Urinary bladder (tissue), 4 donors: ENCODE results near the gene SPATA3. TPM values are rescaled to one million over a fixed set of nuclear protein-coding genes. Genes with fewer than 3 reads are reported as not detected.
"Not testable (repeated sequence)": the region's sequence is repeated elsewhere in the genome, so short reads cannot be mapped to it uniquely, and the experiment has no call there.

Experiments
- DNase-seq: peaks from one replicate; pipeline ENCODE4 v3.0.0-alpha.2; 2015; ENCODE audit errors: extremely low spot score
- H3K27ac ChIP-seq: one replicate; pipeline ENCODE4 v1.5.1; 2013; ENCODE audit warnings: low read depth, mild to moderate bottlenecking, moderate library complexity
- H3K36me3 ChIP-seq: one replicate; pipeline ENCODE4 v1.6.1; 2013; ENCODE audit warnings: mild to moderate bottlenecking, moderate library complexity; ENCODE audit not compliant: insufficient read depth
- H3K4me1 ChIP-seq: one replicate; pipeline ENCODE4 v1.6.1; 2013; ENCODE audit warnings: mild to moderate bottlenecking, moderate library complexity; ENCODE audit not compliant: insufficient read depth
- H3K4me3 ChIP-seq: one replicate; pipeline ENCODE4 v1.5.1; 2013; ENCODE audit warnings: low read depth, low read length
- WGBS: extraction: QIAGEN DNeasy Blood & Tissue Kit; methylation state at CpG from one replicate; pipeline ENCODE4 v1.1.7; 2013; 5-methylcytosine and 5-hydroxymethylcytosine counted together
- polyA plus RNA-seq: library from polyadenylated mRNA; stranded (reverse); fragments of 200-250 nt; gene quantifications from one replicate; pipeline ENCODE4 v1.2.3, GENCODE V29; 2013
- total RNA-seq: library from RNA; depleted of rRNA; stranded (reverse); fragments of >200 nt; gene quantifications from one replicate; pipeline ENCODE4 v1.2.3, GENCODE V29; 2014
- donor health status: healthy with polysubstance abuse.
- donor health status: healthy.

The SPATA3 gene
- total and polyA plus RNA-seq, 2 donors: not detected

DNA sequence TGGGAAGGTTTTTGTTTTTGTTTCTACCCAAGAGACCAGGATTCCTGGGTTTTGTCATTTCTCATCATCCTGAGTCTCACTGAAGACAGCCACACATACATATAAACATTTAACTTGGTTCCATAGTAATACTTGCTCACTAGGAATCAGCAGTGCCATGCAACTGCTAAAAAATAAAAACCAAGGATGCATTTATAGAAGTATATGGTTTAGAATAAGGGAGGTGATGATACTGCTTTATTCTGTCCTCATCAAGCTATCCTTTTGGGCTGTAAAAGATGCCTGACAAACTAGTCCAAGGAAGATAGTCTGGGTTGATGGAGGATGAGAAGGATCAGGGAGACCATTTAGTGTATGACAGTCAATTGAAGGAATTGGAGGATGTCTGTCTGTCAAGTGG, 740 bp downstream of the SPATA3 start:
- Histone ChIP-seq H3K4me3 (no peak overlapping the region), H3K36me3 (no peaks in the 10 kb centered on the region), H3K27ac (no peak overlapping the region), H3K4me1 (no peaks in the 10 kb centered on the region)
- no peak for DNase-seq

DNA sequence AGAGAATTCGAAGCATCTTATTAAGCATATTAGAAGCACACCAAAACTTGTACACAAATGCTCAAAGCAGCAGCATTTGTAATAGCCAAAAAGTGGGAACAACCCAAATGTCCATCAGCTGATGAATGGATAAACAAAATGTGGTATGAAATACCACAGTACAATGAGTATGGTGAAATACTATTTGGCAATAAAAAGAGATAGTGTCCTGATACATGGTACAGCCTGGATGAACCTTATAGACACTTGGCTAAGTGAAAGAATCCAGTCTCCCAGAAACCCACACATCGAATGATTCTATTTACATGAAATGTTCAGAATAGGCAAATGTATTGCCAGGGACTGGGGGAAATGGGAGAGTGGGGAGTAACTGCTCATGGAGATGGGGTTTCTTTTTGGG, 3.0 kb downstream of the SPATA3 start:
- H3K4me3 ChIP-seq: no peak overlapping the region
- no peaks in the 10 kb centered on the region for H3K4me1 ChIP-seq
- H3K27ac ChIP-seq: no peak overlapping the region
- 86% methylated on average over 2 of the region's 2 CpGs for WGBS
- DNase-seq: no peak
- no peaks in the 10 kb centered on the region for H3K36me3 ChIP-seq

DNA sequence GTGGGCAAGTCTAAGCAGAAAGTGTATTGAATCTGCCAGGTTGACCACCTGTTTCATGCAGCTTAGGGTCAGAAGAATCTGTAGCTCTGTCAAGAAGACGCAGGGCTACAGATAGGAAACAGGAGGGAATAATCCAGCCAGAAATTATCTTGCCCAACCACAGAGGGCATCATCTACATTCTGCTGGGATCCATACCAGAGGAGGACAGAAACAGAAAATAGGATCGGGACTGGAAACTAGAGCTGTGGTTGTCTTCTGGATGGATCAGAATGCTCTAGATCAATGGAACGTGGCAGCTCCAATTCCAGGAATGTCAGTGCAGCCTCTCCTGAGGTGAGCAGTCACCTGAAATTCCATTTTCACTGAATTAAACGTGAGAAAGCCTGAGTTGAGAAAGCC, 3.6 kb downstream of the SPATA3 start:
- Histone ChIP-seq H3K36me3 (no peaks in the 10 kb centered on the region), H3K27ac (no peak overlapping the region), H3K4me1 (no peaks in the 10 kb centered on the region), H3K4me3 (no peak overlapping the region)
- DNase-seq: no peak
- 59% methylated on average over 4 of the region's 4 CpGs for WGBS

- Histone ChIP-seq H3K27ac (no peak overlapping the region), H3K36me3 (no peaks in the 10 kb centered on the region), H3K4me3 (no peak overlapping the region), H3K4me1 (no peaks in the 10 kb centered on the region)
- DNase-seq: no peak
- WGBS: 58% methylated on average over 24 of the region's 24 CpGs
These were observed 4.4 kb downstream of the SPATA3 start for GRCh38 chr2:231000211-231000904.

DNA sequence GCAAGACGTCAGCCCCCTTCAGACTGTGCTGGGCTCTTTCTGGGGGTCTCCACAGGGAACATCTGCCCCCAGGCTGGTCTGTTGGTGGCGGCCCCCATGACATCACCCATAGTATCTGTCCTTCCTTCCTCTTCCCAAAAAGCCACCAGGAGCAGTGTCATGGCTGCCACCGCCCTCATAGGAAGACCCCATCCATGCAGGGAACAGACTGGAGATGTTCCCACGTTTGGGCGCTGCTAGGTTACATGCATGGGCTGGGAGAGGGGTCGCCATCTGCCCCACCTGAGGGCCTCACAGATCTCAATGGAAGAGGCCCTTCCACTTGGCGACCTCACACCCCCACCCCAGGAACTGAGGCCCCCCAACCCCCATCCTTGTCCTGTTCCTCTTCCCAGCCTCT, 5.1 kb downstream of the SPATA3 start:
- 83% methylated on average over 7 of the region's 7 CpGs for WGBS
- no peaks in the 10 kb centered on the region for H3K36me3 ChIP-seq
- no peak for DNase-seq

DNA sequence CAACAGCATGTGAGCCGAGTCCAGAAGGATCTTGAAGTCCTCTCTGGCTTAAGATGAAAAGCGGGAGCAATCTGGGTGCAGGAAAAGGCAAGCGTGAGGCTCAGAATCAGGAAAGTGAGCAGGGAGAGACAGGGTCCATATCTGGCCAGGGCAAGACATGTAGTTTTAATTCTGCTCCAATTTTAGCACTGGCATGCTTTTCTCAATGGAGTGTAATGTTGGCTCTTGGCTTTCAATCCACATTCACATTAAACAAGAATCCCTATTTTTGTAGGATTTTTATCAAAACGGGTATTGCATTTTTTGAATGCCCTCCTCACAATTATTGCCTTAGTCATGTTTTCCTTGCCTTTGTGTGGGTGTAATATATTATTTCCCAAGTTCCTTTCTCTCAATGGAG, 6.0 kb downstream of the SPATA3 start:
- Histone ChIP-seq H3K27ac (no peak overlapping the region), H3K4me1 (no peaks in the 10 kb centered on the region), H3K4me3 (no peak overlapping the region), H3K36me3 (no peaks in the 10 kb centered on the region)
- DNase-seq: no peak
- 72% methylated on average over 4 of the region's 4 CpGs for WGBS

More for the DNA sequence above, 5.1 kb downstream of the SPATA3 start:
- H3K4me1 ChIP-seq: no peaks in the 10 kb centered on the region
- no peak overlapping the region for H3K4me3 ChIP-seq
- H3K27ac ChIP-seq: no peak overlapping the region

DNA sequence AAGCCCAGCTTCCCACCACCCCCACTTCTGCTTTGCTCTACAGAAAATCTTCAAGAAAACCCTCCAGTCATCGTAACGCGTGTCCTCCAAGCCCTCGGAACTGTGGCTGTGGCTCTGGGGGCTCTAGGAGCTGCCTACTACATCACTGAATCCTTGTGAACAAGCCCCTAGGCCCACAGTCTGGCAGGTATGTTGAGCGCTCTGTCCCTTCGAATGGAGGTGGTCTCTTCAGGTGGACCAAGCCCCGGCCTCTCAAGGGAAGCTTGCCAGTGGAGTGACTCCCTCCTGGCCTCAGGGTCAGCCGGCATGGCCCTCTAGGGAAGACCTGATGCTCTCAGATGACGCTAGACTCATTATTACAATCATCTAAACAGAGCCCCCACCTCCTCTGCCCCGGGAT, 6.7 kb downstream of the SPATA3 start:
- no peak for DNase-seq
- H3K36me3 ChIP-seq: no peaks in the 10 kb centered on the region
- H3K4me1 ChIP-seq: no peaks in the 10 kb centered on the region
- 91% methylated on average over 10 of the region's 10 CpGs for WGBS
- no peak overlapping the region for H3K4me3 ChIP-seq
- no peak overlapping the region for H3K27ac ChIP-seq

DNA sequence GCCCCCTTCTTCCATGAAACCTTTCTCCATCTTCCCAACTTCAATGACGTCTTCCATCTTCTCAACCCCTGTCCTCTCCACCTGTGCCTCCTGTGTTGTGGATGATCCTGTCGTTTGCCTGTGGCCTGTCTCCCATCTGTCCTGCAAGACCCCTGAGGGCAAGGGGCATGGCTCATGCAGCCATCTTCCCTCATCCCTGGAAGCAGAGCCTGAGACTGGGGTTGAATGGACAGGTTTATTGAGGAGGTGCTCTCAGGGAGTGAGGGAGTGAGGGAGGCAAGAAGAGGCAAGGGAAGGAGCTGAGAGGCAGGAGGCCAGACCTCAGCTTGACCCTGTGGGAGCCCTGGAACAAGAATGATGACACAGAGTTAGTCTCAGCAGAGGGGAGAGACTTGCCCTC, 7.3 kb downstream of the SPATA3 start:
- H3K27ac ChIP-seq: no peak overlapping the region
- H3K36me3 ChIP-seq: no peaks in the 10 kb centered on the region
- 83% methylated on average over 2 of the region's 2 CpGs for WGBS
- no peak overlapping the region for H3K4me3 ChIP-seq
- DNase-seq: no peak
- H3K4me1 ChIP-seq: no peaks in the 10 kb centered on the region

- not testable (repeated sequence) for H3K27ac ChIP-seq, H3K36me3 ChIP-seq, DNase-seq, H3K4me3 ChIP-seq, H3K4me1 ChIP-seq
These were observed 9.0 kb downstream of the SPATA3 start for GRCh38 chr2:231004930-231005329.

DNA sequence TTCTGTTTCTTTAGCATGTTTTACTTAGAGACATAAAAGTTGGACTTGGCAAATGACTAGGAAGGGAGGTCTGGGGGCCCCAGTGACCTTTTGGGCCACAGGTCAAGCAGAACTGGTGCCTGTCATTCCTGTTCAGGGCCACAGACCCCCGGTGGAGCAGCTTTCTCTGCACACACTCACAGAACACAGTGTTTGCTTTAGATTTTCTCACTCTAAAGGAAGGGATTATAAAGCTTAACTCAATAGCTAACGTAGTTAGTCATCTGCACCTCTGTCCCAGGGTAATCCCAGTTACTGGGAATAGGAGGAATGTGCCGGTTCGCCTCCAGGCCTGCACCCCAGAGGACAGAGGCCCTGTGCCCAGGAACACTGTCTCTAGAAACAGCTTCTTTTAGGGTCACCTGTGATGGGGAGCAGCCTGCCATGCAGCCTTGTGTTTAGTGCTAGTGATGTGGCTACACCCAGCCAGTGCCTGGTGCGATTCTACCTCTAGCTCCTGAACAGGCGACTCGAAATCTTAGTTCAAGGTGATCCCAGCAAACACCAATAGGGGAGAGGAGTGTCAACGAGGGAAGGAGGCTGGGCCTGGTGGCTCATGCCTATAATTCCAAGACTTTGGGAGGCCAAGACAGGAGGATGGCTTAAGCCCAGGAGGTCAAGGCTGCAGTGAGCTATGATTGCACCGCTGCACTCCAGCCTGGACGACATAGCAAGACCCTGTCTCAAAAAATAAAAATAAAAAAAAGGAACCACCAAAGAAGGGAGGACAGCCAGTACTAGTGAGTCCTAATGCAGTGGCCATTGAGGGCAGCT, 11.6 kb downstream of the SPATA3 start:
- DNase-seq: no peak
- Histone ChIP-seq H3K36me3 (no peaks in the 10 kb centered on the region), H3K4me1 (no peaks in the 10 kb centered on the region), H3K4me3 (no peak overlapping the region), H3K27ac (no peak overlapping the region)
- 67% methylated on average over 10 of the region's 10 CpGs for WGBS

- H3K36me3 ChIP-seq: no peaks in the 10 kb centered on the region
- H3K4me1 ChIP-seq: no peaks in the 10 kb centered on the region
- no peak for DNase-seq
- no peak overlapping the region for H3K27ac ChIP-seq
- WGBS: 81% methylated on average over 6 of the region's 6 CpGs
- no peak overlapping the region for H3K4me3 ChIP-seq
These were observed 12.2 kb downstream of the SPATA3 start for GRCh38 chr2:231008131-231008530.

GRCh38 chr2:231009236-231009919, 13.5 kb downstream of the SPATA3 start:
- no peaks in the 10 kb centered on the region for H3K36me3 ChIP-seq
- WGBS: 59% methylated on average over 14 of the region's 14 CpGs
- no peak for DNase-seq
- no peak overlapping the region for H3K27ac ChIP-seq
- no peaks in the 10 kb centered on the region for H3K4me1 ChIP-seq
- H3K4me3 ChIP-seq: no peak overlapping the region

GRCh38 chr2:231010201-231010730, 14.3 kb downstream of the SPATA3 start:
- Histone ChIP-seq H3K4me1 (no peaks in the 10 kb centered on the region), H3K4me3 (no peak overlapping the region), H3K27ac (no peak overlapping the region), H3K36me3 (no peaks in the 10 kb centered on the region)
- 83% methylated on average over 2 of the region's 2 CpGs for WGBS
- DNase-seq: no peak

DNA sequence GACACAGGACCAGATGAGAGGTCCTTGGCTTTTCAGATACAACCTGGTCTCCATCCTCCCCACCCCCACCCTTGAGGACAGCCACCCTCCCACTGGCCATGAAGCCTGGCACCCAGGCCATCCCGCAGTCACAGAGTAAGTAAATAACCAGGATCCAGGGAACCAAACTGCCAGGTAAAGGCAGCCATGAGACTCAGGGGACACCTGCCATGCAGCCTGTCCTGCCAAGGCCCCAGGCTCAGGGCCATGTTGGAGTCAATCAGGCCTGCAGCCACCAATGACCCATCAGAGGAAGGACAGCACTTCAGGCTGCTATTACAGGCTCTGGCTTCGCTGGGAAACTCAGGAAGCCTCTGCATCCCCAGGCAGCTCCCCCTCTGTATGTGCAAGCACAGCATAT, 15.6 kb downstream of the SPATA3 start:
- H3K27ac ChIP-seq: no peak overlapping the region
- no peak overlapping the region for H3K4me3 ChIP-seq
- WGBS: 52% methylated on average over 2 of the region's 2 CpGs
- no peaks in the 10 kb centered on the region for H3K36me3 ChIP-seq
- H3K4me1 ChIP-seq: no peaks in the 10 kb centered on the region
- no peak for DNase-seq
